D721Med (cell line): Measurements from ENCODE around the gene PACSIN1.
"Not testable (repeated sequence)": the region's sequence is repeated elsewhere in the genome, so short reads cannot be mapped to it uniquely, and the experiment has no call there.

ENCODE experiments used
- DNase-seq: peaks from one replicate; pipeline ENCODE4 v3.0.0; 2011; ENCODE audit warnings: low spot score; ENCODE audit not compliant: insufficient read length
- FAIRE-seq: peaks from 2 replicates; lab custom pipeline; 2011; peaks lifted over from hg19 to GRCh38; lab: Jason Lieb, UNC
- TF ChIP-seq, protein P1 (sequence below): IDR thresholded peaks from 2 replicates; pipeline ENCODE4 v1.5.1; 2012; ENCODE audit warnings: mild to moderate bottlenecking, control low read depth; ENCODE audit not compliant: insufficient read depth; ENCODE audit errors: missing control alignments

Gene PACSIN1

DNA sequence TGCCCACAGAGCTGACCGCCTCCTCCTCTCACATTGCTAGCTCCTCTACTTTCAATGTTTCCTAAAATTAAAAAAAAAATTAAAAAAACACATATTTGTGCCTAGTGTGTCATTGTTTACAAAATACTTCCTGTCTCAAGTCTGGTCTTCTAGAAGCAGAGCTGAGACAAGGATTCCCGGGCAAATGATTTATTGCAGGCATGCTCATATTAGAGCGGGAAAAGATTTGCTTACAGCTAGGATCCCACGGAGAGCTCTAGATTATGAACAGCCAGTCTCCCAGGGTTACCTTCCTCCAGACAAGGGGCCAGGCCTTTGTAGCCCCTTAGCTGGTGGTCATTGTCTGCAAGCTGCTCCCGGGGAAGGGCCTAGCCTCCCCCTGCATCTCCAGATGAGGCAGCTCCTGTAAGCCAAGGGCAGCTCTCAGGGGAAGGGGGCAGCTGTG lies 9.4 kb downstream of the PACSIN1 start:
- TF ChIP-seq, protein P1, sequence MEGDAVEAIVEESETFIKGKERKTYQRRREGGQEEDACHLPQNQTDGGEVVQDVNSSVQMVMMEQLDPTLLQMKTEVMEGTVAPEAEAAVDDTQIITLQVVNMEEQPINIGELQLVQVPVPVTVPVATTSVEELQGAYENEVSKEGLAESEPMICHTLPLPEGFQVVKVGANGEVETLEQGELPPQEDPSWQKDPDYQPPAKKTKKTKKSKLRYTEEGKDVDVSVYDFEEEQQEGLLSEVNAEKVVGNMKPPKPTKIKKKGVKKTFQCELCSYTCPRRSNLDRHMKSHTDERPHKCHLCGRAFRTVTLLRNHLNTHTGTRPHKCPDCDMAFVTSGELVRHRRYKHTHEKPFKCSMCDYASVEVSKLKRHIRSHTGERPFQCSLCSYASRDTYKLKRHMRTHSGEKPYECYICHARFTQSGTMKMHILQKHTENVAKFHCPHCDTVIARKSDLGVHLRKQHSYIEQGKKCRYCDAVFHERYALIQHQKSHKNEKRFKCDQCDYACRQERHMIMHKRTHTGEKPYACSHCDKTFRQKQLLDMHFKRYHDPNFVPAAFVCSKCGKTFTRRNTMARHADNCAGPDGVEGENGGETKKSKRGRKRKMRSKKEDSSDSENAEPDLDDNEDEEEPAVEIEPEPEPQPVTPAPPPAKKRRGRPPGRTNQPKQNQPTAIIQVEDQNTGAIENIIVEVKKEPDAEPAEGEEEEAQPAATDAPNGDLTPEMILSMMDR = no peak
- FAIRE-seq = no peak
- DNase-seq = no peak

- TF ChIP-seq, protein P1 = no peak
- FAIRE-seq = no peak
- DNase-seq = no peak
Observed at GRCh38 chr6:34475767-34476328, 10.0 kb downstream of the PACSIN1 start.

DNA sequence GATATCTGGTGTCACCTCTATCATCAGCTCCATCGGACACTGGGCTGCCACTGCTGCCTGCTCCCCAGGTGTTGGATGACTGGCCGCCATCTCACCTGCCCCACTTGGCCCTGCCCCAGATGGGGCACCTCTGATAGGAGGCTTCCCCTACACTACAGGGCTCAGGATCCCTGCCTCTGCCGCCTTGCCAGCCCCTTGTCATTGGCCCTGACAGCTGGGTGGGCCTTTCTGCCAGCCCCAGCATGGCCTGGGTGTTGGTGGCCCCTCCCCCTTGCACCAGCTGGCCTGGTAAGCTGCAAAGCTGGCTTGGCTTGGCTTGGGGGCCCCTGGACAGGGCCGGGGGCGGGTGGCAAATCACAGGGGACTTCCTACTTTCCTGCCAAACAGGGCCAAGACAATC lies 10.6 kb downstream of the PACSIN1 start:
- DNase-seq = peak; percentile 45
- TF ChIP-seq, protein P1 = no peak
- no peak for FAIRE-seq

DNA sequence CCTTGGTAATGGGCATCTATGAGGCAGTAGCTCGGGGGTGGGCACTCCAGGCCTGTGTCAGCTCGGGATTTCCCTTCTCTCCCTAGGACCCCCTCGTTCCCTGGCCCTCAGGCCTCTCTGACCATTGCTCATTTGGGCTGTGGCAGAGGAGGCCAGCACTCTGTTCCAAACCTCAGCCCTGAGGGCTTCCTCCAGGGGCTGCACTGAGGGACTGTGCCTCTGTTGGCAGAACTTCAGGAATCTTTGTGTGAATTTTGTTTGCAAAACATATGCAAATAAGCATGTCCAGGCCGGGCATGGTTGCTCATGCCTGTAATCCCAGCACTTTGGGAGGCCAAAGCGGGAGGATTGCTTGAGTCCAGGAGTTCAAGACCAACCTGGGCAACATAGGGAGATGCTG lies 11.0 kb downstream of the PACSIN1 start:
- TF ChIP-seq, protein P1 = no peak
- no peak for FAIRE-seq
- no peak for DNase-seq

DNA sequence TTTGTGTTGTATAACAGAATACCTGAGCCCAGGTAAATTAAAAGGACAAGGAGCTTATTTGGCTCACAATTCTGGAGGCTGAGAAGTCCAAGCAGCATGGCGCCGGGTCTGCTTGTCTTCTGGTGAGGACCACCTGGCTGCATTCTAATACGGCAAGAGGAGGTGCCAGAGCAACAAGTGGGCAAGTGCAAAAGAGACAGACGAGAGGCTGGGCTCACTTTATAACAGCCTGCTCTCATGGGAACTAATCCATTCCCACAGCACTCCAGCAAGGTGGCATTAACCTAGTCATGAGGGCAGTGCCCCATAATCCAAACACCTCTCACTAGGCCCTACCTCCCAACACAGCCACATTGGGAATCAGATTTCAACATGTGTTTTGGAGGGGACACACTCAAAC lies 12.9 kb downstream of the PACSIN1 start:
- no peak for DNase-seq
- no peak for FAIRE-seq

GRCh38 chr6:34483781-34484180 lies 17.9 kb downstream of the PACSIN1 start:
- DNase-seq, FAIRE-seq: not testable (repeated sequence)

More for the DNA sequence above, 12.9 kb downstream of the PACSIN1 start:
- TF ChIP-seq, protein P1 = no peak

DNA sequence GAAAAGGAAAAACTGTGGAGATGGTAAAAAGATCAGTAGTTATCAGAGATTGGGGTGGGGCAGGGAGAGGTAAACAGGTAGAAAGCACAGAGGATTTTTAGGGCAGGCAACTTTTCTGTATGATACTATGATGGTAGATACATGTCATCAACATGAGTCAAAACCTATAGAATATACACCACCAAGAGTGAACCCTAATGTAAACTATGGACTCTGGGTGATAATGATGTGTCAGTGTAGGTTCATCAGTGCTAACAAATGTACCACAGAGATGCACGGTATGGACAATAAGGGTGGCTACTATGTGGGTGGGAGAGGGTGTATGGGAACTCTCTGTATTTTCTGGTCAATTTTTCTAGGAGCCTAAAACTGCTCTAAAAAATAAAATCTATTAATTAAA lies 18.5 kb downstream of the PACSIN1 start:
- TF ChIP-seq, protein P1 = no peak
- DNase-seq = no peak
- FAIRE-seq = no peak
